HG03354 (cell line): ENCODE measurements around the gene RBFOX1.

Experiments used
- ATAC-seq: cut with Tn5 transposase; IDR thresholded peaks from one replicate; pipeline ENCODE4 v1.9.1; 2021; ENCODE audit warnings: mild to moderate bottlenecking; ENCODE audit not compliant: unreplicated experiment, poor library complexity, severe bottlenecking

Gene RBFOX1

GRCh38 chr16:7366993-7367880 lies 34.6 kb downstream of the RBFOX1 start:
- no peak for ATAC-seq

DNA sequence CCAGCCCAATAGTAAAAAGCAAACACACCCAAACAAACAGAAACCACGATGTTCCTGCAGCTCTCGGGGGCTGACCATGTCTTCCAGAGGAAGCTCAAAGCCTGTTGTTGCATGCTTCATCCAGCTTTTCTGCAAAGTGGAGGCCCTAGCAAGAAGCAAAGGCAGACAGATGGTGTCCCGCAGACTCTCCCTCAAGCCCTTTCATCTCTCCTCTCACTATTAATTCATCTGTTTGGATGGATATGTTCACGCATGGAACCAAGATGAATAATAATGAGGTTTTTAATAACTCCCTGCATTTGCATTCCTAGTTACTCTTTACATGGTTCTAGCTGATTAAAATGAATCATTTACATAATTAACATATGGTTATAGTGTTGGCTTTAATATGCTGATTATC lies 36.6 kb downstream of the RBFOX1 start:
- no peak for ATAC-seq

DNA sequence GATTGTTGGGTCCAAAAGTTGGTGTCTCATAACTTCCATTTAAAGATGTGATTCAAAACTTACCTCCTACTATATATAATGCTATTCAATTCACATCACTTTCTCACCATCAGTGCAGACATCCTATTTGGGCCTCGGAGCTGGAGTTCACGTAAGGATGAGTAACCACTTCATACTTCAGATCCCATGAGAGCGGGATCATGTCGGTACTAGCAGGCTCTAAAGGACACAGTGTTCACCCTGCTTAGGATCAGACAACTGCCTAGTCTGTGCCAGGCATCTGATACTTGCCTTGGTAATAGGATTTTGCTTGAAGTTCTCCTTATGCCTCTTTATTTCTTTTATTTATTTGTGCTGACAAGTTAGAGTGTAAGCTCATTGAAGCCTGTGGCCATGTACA lies 39.5 kb downstream of the RBFOX1 start:
- no peak for ATAC-seq

- no peak for ATAC-seq
These were observed 41.1 kb downstream of the RBFOX1 start for GRCh38 chr16:7373776-7374175.

GRCh38 chr16:7374614-7375174 lies 42.0 kb downstream of the RBFOX1 start:
- ATAC-seq, result no peak

- no peak for ATAC-seq
These were observed 43.6 kb downstream of the RBFOX1 start for GRCh38 chr16:7376227-7376626.

GRCh38 chr16:7377231-7377630 lies 44.6 kb downstream of the RBFOX1 start:
- ATAC-seq, result no peak

GRCh38 chr16:7378024-7378695 lies 45.5 kb downstream of the RBFOX1 start:
- no peak for ATAC-seq

DNA sequence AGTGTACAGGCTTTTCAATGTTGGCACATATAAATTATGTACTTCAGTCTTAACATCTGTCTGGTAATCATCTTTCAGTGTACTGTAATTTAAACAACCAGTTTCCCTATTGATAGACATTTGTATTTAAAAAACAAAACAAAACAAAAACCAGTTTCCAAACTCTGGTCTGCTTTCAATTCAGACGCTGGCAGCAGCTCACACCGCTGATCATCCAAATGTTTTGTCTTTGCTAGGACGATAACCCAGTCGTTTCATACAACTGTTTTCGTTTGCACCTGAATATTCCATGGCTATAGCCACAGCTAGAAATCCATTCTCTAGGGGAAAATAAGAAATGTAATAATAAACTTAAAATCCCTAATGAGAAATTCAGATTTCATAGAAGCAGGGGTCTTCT lies 47.8 kb downstream of the RBFOX1 start:
- no peak for ATAC-seq

GRCh38 chr16:7380911-7381310 lies 48.3 kb downstream of the RBFOX1 start:
- no peak for ATAC-seq

GRCh38 chr16:7381671-7382070 lies 49.0 kb downstream of the RBFOX1 start:
- ATAC-seq, result no peak

GRCh38 chr16:7382521-7382920 lies 49.9 kb downstream of the RBFOX1 start:
- ATAC-seq, result no peak

DNA sequence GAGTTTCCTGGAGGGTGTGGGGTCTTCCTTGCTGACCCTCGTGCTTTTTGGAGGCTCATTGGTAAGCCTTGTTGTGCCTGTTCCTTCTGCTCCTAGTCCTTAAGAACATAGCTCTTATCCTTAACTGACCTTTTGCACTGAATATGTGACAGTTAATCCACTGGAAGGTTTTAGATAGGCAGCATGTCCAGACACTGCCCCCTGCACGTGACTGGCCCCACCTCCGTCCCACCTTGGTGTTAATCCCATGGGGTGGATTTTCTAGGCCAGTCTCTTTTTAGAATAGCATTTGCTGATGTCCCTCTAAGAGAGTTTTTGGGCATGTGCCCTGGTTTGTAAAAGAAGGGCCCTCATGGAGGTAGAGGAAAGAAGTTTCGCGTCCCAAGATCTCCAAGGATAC lies 58.3 kb downstream of the RBFOX1 start:
- no peak for ATAC-seq

DNA sequence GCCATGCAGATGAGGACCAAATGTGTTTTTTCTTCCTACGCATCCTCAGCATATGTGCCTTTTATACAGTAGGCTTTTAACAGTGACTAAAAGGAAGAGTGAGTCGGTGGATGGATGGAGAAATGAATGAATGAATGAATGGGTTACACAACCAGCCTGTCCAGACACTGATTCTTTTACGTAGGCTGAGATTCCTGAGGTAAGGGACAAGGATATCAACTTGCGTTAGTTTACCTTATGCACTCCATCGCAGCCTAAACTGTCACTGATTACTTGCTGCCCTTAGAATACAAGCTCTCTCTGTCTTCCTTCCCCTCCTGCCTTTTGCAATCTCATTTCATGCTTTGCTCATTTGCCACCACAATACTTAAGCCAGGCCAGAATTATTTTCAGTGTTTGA lies 59.0 kb downstream of the RBFOX1 start:
- ATAC-seq, result no peak

DNA sequence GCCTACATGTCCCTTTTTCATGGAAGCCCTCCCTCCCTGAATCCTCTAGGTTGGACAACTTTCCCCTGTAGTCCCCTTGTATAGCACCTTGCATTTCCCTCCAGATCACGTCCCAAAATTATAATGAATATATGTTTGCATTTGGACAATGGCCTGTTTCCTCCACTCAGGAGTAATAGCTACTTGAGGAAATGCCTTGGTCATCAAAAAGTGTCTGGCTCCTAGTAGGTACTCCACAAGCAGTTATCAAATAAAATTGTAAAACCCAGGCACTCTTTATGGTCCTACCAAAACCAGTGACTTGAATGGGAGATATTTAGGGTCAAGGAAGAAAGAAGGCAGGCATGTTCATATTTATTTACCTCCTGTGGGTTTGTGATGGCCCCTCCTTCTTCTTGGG lies 59.6 kb downstream of the RBFOX1 start:
- no peak for ATAC-seq

- ATAC-seq, result no peak
These were observed 61.0 kb downstream of the RBFOX1 start for GRCh38 chr16:7393680-7394079.

GRCh38 chr16:7394720-7395336 lies 62.2 kb downstream of the RBFOX1 start:
- ATAC-seq, result no peak

DNA sequence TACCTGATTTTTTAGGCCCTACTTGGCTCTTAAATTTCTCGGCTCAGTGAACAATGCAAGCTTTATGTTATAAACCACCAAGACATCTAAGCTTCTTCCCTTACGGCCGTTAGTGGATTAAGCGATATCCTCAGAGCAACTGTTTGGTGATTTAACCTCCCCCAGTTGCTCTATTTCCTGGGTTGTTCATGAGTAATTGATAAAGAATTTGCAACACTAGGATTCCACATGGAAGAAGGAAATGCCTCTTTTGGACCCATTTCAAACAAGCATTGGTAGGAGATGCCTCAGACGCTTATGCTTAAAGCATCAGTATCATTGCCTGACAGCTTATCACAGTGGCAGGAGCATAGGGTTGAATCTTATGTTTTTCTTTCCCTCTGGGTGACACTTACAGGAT lies 65.3 kb downstream of the RBFOX1 start:
- no peak for ATAC-seq

GRCh38 chr16:7398536-7398935 lies 65.9 kb downstream of the RBFOX1 start:
- no peak for ATAC-seq

DNA sequence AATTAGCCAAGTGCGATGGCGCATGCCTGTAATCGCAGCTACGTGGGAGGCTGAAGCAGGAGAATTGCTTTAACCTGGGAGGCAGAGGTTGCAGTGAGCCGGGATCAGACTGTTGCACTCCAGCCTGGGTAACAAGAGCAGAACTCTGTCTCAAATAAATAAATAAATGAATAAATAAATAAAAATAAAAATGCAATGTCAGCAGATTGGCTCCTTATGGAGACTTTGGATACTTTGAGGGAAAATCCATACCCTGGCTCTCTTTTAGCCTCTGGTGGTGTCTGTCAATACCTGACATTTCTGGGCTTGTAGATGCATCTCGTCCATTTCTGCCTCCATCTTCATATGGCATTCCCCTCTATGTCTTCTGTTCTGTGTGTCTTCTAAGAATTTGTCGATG lies 66.7 kb downstream of the RBFOX1 start:
- no peak for ATAC-seq
